ENCODE data around the gene HIVEP3. TPM values are rescaled to one million over a fixed set of nuclear protein-coding genes. Genes with fewer than 3 reads are reported as not detected.

HIVEP3 gene
- total RNA-seq, 8 experiments from 2014 or later, result 3.1 to 8.0 (median 4.6) TPM

GRCh38 chr1:41475859-41476567, 442.7 kb downstream of the HIVEP3 start:
- Histone ChIP-seq H3K4me1 (replicated peaks in 1 of 2) (peaks cover 3 to 18% of the 10 kb centered on the region in 2 donors), H3K4me3 (no peak overlapping the region), H3K27ac (no peak overlapping the region)
- in situ Hi-C loops (cut with MboI; ENCODE audit: low pct_unique_long_range_greater_than_20kb in 2 of 9, low sequenced_read_pairs in 9 of 9, unreplicated experiment in 9 of 9), result no loop called here
- peak in 3 of 8 experiments; percentile 19 to 46 (median 28) for ATAC-seq (replicated peaks in 6 of 8)
- 0 to 80% (median 42%) methylated on average over 1 to 7 of the region's 8 CpGs for WGBS, 10 experiments

DNA sequence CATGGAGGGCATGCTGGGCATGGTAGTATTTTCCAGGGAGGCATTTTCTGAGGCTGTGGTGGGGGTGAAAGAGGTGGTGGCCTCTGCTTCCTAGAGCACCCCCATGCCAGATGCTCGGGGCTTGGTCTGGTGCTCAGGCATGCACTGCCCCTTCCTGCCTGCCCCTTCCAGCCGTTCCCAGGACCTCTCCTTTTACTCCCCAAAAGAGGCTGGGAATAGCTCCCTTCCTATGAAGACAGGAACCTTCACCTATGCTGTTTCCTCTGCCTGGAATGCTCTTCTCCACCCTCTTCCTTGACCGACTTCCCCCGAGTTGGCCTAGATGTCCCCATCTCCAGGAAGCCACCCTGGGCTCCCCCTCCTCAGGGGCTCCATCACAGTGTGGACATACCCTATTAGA, 443.4 kb downstream of the HIVEP3 start:
- WGBS, 10 experiments, result 60 to 100% (median 83%) methylated on average over 1 to 4 of the region's 4 CpGs; no CpG with 5 or more reads in 4 of the 10 experiments
- peaks cover 3 to 18% of the 10 kb centered on the region in 2 donors for H3K4me1 ChIP-seq (replicated peaks in 1 of 2)
- no peak overlapping the region for H3K27ac ChIP-seq
- H3K4me3 ChIP-seq, result no peak overlapping the region
- in situ Hi-C loops (cut with MboI; ENCODE audit: low pct_unique_long_range_greater_than_20kb in 2 of 9, low sequenced_read_pairs in 9 of 9, unreplicated experiment in 9 of 9), result no loop called here
- no peak for ATAC-seq (replicated peaks in 6 of 8)

DNA sequence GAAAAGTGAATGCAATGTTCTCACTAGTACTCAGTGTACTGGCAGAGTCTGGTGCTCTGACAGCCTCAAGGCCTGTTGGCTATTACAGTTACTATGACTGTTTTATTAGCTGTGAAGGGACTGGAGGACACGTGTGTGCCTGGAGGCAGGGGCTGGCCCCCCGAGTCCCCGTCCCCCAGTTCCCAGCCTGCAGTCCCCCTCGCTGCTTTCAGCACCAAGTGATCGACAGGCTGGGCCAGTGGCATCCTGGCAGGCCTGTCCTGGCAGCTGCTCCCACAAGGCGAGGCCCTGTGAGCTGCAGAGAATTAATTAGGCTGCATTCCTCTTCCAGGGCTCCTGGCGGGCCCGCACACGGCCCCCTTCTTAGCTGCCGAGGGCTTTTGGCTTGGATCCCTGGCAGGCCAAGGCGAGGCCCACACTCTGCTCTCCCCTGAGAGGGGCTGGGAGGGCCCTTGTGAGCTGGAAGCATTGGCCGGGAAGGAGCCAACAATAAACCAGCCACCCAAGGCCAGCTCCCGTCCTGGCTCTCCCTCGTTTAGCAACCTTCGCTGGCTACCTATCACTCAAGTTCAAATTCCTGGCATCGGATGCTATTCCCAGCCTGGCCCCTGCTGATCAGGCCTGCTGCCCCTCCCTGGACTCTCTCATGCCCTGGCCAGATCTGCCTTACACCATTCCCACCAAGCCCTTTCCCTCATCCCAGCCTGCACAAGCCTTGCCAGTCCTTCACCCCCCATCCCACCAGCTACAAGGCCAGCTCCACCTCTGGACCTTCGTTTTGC, 444.0 kb downstream of the HIVEP3 start:
- Histone ChIP-seq H3K27ac (no peak overlapping the region), H3K4me3 (no peak overlapping the region), H3K4me1 (replicated peaks in 1 of 2) (peaks cover 3 to 18% of the 10 kb centered on the region in 2 donors)
- peak; percentile 49 to 91 (median 66) for ATAC-seq (replicated peaks in 6 of 8)
- WGBS, 10 experiments, result 0 to 80% (median 65%) methylated on average over 1 to 5 of the region's 17 CpGs; no CpG with 5 or more reads in 4 of the 10 experiments
- in situ Hi-C loops (cut with MboI; ENCODE audit: low pct_unique_long_range_greater_than_20kb in 2 of 9, low sequenced_read_pairs in 9 of 9, unreplicated experiment in 9 of 9), result no loop called here

DNA sequence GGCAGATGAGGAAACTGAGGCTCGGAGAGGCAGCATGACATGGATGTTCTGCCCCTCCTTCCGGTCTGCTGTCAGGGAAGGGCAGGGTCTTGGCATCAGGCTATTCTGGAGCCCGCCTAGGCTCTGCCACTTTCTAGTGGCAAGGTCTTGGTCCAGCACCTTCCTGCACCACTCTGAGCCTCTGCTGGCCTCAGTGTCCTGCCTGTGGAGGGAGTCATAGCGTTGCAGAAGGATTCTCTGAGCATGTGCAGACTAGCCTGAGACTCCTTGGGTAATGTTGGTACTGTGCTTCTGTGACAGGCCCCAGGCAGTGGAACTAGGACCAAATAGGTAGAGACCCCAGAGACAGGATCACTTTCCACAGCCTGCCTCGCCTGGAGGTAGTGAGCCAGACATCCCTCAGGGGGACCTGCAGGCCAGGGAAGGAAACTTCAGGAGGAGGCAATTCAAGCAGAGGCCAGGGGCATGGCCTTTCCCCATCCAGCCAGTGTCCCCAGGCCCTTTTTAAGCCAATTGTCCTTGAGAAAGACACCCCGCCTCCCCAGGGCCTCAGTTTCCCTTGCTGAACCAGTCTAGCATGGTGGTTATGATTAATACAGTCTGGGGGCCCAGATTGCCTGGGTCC, 444.9 kb downstream of the HIVEP3 start:
- H3K27ac ChIP-seq, result no peak overlapping the region
- ATAC-seq (replicated peaks in 6 of 8), result no peak
- H3K4me1 ChIP-seq (replicated peaks in 1 of 2), result peaks cover 3 to 18% of the 10 kb centered on the region in 2 donors
- H3K4me3 ChIP-seq, result no peak overlapping the region
- 80 to 100% (median 98%) methylated on average over 1 to 5 of the region's 6 CpGs; no CpG with 5 or more reads in 2 of the 10 experiments for WGBS, 10 experiments
- in situ Hi-C loops (cut with MboI; ENCODE audit: low pct_unique_long_range_greater_than_20kb in 2 of 9, low sequenced_read_pairs in 9 of 9, unreplicated experiment in 9 of 9), result no loop called here

DNA sequence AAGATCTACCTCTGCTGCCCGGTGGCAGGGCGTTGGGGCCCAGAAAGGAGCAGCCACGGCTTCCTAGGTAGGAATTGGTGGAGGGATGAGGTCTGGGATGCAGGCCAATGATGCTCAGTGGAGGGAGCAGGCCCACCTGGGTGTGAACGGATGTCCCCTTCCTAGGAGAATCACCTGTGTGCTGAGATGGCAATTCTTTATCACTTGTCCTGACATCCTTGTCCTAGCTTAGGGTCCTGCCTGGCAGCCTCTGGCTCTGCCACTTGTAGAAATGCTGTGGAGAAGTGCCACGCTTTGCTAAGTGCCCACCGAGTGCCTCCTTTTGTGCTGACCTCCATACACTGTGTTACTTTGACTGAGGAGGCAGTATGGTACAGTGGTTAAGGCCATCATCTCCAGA, 447.1 kb downstream of the HIVEP3 start:
- Histone ChIP-seq H3K4me1 (replicated peaks in 1 of 2) (peaks cover 3 to 10% of the 10 kb centered on the region in 2 donors), H3K4me3 (no peak overlapping the region), H3K27ac (no peak overlapping the region)
- no peak for ATAC-seq (replicated peaks in 6 of 8)
- WGBS, 10 experiments, result 16 to 100% (median 85%) methylated on average over 1 to 4 of the region's 6 CpGs; no CpG with 5 or more reads in 2 of the 10 experiments
- in situ Hi-C loops (cut with MboI; ENCODE audit: low pct_unique_long_range_greater_than_20kb in 2 of 9, low sequenced_read_pairs in 9 of 9, unreplicated experiment in 9 of 9), result no loop called here

DNA sequence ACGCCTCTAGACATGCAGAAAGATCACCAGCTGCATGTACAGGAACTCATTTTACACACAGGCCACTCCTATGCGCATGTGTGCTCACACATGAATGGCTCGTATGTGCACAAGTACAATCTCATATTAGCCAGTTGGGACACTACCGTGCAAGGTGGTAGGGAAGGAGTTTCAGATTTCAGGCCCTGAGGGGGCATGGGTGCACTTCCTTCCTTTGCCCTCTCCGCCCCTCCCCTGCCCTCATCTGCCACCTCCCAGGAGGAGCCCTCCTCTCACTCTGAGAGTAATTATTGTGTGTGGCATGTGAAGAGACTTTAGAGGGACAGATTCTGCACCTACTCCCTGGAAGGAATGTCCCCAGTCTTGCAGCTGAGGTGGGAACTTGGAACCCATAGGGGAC, 449.0 kb downstream of the HIVEP3 start:
- peak in 2 of 8 experiments; percentile 4 to 6 for ATAC-seq (replicated peaks in 6 of 8)
- Histone ChIP-seq H3K4me3 (no peak overlapping the region), H3K27ac (no peak overlapping the region), H3K4me1 (replicated peaks in 1 of 2) (peaks cover under 1 to 6% of the 10 kb centered on the region in 2 donors)
- in situ Hi-C loops (cut with MboI; ENCODE audit: low pct_unique_long_range_greater_than_20kb in 2 of 9, low sequenced_read_pairs in 9 of 9, unreplicated experiment in 9 of 9), result no loop called here
- 20 to 100% (median 84%) methylated on average over 1 to 2 of the region's 5 CpGs; no CpG with 5 or more reads in 6 of the 10 experiments for WGBS, 10 experiments

DNA sequence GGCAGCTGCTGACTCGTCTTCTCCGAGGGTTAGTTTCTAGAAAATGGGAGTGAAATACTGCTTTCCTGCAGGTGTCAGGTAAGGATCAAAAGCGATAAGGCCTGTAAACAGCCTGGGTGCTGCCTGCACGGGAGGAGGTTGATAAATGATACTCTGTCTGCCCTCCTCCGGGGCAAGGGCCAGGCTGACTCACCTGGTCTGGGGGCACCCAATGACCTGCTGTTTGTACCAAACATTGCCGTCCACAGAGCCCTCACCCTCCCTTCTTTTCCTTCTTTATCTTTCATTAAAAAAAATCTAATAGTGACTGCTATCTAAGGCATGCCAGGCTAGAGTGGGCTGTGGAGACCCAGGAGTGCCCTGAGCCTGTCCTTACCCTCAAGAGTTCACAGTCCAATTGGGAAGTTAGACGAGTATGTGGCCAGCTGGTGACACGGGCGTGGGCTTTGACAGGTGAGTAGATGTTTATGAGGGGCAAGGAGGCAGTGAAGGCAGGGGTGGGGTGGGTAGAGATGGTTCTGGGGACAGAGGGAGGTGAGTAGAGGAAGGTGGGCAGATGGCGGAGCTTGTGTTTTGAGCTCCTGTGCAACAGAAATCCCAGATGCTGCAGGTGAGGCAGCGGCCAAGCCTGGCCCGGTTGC, 450.5 kb downstream of the HIVEP3 start:
- in situ Hi-C loops (cut with MboI; ENCODE audit: low pct_unique_long_range_greater_than_20kb in 2 of 9, low sequenced_read_pairs in 9 of 9, unreplicated experiment in 9 of 9), result no loop called here
- peaks cover 0 to 2% of the 10 kb centered on the region in 2 donors for H3K4me1 ChIP-seq (replicated peaks in 1 of 2)
- peak in 2 of 8 experiments; percentile 13 to 21 for ATAC-seq (replicated peaks in 6 of 8)
- WGBS, 10 experiments, result 33 to 92% (median 77%) methylated on average over 1 to 12 of the region's 12 CpGs; no CpG with 5 or more reads in 2 of the 10 experiments
- no peak overlapping the region for H3K27ac ChIP-seq
- H3K4me3 ChIP-seq, result no peak overlapping the region

GRCh38 chr1:41467673-41468072, 451.0 kb downstream of the HIVEP3 start:
- in situ Hi-C loops (cut with MboI; ENCODE audit: low pct_unique_long_range_greater_than_20kb in 2 of 9, low sequenced_read_pairs in 9 of 9, unreplicated experiment in 9 of 9), result no loop called here
- WGBS, 10 experiments, result 0 to 87% (median 68%) methylated on average over 1 to 4 of the region's 4 CpGs; no CpG with 5 or more reads in 5 of the 10 experiments
- no peak overlapping the region for H3K27ac ChIP-seq
- H3K4me3 ChIP-seq, result no peak overlapping the region
- H3K4me1 ChIP-seq (replicated peaks in 1 of 2), result no peaks in the 10 kb centered on the region
- peak in 2 of 8 experiments; percentile 20 to 25 for ATAC-seq (replicated peaks in 6 of 8)

GRCh38 chr1:41466146-41466545, 452.6 kb downstream of the HIVEP3 start:
- no peak for ATAC-seq (replicated peaks in 6 of 8)
- Histone ChIP-seq H3K27ac (no peak overlapping the region), H3K4me1 (replicated peaks in 1 of 2) (no peaks in the 10 kb centered on the region), H3K4me3 (no peak overlapping the region)
- WGBS, 10 experiments, result 17 to 100% (median 63%) methylated on average over 1 to 5 of the region's 5 CpGs; no CpG with 5 or more reads in 4 of the 10 experiments
- in situ Hi-C loops (cut with MboI; ENCODE audit: low pct_unique_long_range_greater_than_20kb in 2 of 9, low sequenced_read_pairs in 9 of 9, unreplicated experiment in 9 of 9), result no loop called here

GRCh38 chr1:41465741-41466140, 453.0 kb downstream of the HIVEP3 start:
- in situ Hi-C loops (cut with MboI; ENCODE audit: low pct_unique_long_range_greater_than_20kb in 2 of 9, low sequenced_read_pairs in 9 of 9, unreplicated experiment in 9 of 9), result no loop called here

GRCh38 chr1:41464885-41465284, 453.8 kb downstream of the HIVEP3 start:
- no peak overlapping the region for H3K27ac ChIP-seq
- H3K4me3 ChIP-seq, result no peak overlapping the region
- no peak for ATAC-seq (replicated peaks in 6 of 8)
- in situ Hi-C loops (cut with MboI; ENCODE audit: low pct_unique_long_range_greater_than_20kb in 2 of 9, low sequenced_read_pairs in 9 of 9, unreplicated experiment in 9 of 9), result no loop called here
- no peaks in the 10 kb centered on the region for H3K4me1 ChIP-seq (replicated peaks in 1 of 2)
- 67 to 97% (median 80%) methylated on average over 1 to 7 of the region's 7 CpGs; no CpG with 5 or more reads in 1 of the 10 experiments for WGBS, 10 experiments

More at GRCh38 chr1:41465741-41466140, 453.0 kb downstream of the HIVEP3 start:
- H3K4me1 ChIP-seq (replicated peaks in 1 of 2), result no peaks in the 10 kb centered on the region
- H3K4me3 ChIP-seq, result no peak overlapping the region
- no peak overlapping the region for H3K27ac ChIP-seq
- ATAC-seq (replicated peaks in 6 of 8), result peak in 2 of 8 experiments; percentile 16 to 36
- 33 to 100% (median 92%) methylated on average over 1 of the region's 1 CpG; no CpG with 5 or more reads in 4 of the 10 experiments for WGBS, 10 experiments

GRCh38 chr1:41463516-41463915, 455.2 kb downstream of the HIVEP3 start:
- 40 to 100% (median 92%) methylated on average over 1 to 2 of the region's 2 CpGs; no CpG with 5 or more reads in 7 of the 10 experiments for WGBS, 10 experiments
- ATAC-seq (replicated peaks in 6 of 8), result no peak
- no peak overlapping the region for H3K27ac ChIP-seq
- H3K4me1 ChIP-seq (replicated peaks in 1 of 2), result no peaks in the 10 kb centered on the region
- no peak overlapping the region for H3K4me3 ChIP-seq
- in situ Hi-C loops (cut with MboI; ENCODE audit: low pct_unique_long_range_greater_than_20kb in 2 of 9, low sequenced_read_pairs in 9 of 9, unreplicated experiment in 9 of 9), result no loop called here
